Glutamatergic neuron (in vitro differentiated cells): ENCODE data around the gene ALDH8A1. TPM values are rescaled to one million over a fixed set of nuclear protein-coding genes. Genes with fewer than 3 reads are reported as not detected.
A peak's percentile ranks its signal among the peaks of the same experiment; 100 is the strongest.

Experiments used
- DNase-seq: peaks from one replicate; pipeline ENCODE4 v3.0.0; 2022
- H3K27ac Mint-ChIP-seq: one replicate; pipeline ENCODE4 v1.8.0; 2020; ENCODE audit warnings: mild to moderate bottlenecking, mixed read lengths, inconsistent platforms; ENCODE audit not compliant: unreplicated experiment
- H3K27me3 Mint-ChIP-seq: one replicate; pipeline ENCODE4 v1.8.0; 2020; ENCODE audit warnings: mild to moderate bottlenecking, moderate library complexity, mixed read lengths, inconsistent platforms; ENCODE audit not compliant: unreplicated experiment
- H3K36me3 Mint-ChIP-seq: one replicate; pipeline ENCODE4 v1.8.0; 2020; ENCODE audit warnings: mild to moderate bottlenecking, mixed read lengths, inconsistent platforms; ENCODE audit not compliant: unreplicated experiment
- H3K4me1 Mint-ChIP-seq: one replicate; pipeline ENCODE4 v1.8.0; 2020; ENCODE audit warnings: mild to moderate bottlenecking, low read depth, mixed read lengths, inconsistent platforms; ENCODE audit not compliant: unreplicated experiment
- H3K4me3 Mint-ChIP-seq: one replicate; pipeline ENCODE4 v1.8.0; 2020; ENCODE audit warnings: mild to moderate bottlenecking, mixed read lengths, inconsistent platforms; ENCODE audit not compliant: unreplicated experiment
- H3K9me3 Mint-ChIP-seq: one replicate; pipeline ENCODE4 v1.8.0; 2020; ENCODE audit warnings: mild to moderate bottlenecking, moderate library complexity, mixed read lengths, inconsistent platforms; ENCODE audit not compliant: unreplicated experiment
- total RNA-seq: library from RNA; stranded (reverse); fragmentation: NEBNext Ultra II Directional; extraction: Animal tissue kit (Norgen Biotek cat#: 25700); gene quantifications from one replicate; pipeline ENCODE4 v1.2.1, GENCODE V29; 2021; ENCODE audit not compliant: unreplicated experiment
- TF ChIP-seq, protein P1 (sequence below): fragments of 200-600 bp; sonication (generic); IDR thresholded peaks from one replicate; pipeline ENCODE4 v1.5.0; 2021; ENCODE audit not compliant: partially characterized antibody, unreplicated experiment

Gene ALDH8A1
- total RNA-seq, 1 donor from 2014 or later = 1.8 TPM

DNA sequence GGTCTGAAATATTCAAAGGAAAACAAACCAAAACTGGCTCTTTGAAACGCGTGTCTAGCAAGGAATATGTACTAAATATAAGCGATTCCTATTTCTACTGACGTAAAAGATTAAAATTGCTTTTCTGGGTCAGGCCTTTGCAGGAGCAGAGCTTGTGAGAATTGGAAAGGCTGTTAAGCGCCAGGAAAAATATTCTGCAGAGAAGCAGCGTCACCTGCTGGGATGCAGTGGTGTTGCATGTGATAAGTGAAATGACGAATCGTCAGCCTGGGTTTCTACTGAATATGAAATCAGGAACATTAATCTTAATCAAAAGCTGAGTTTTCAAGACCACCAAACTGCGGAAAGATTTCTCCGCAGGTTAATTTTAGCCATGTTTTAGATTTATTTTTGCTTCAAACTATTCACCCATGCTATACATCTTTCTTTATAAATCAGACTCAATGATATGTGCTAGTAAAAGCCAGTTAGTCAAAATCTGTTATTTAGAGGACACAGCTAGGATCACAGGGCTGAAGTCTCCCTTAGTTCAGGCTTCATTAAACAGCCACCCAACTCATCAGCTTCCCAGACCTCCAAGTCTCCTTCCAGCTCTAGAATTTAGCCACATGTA lies 67.4 kb downstream of the ALDH8A1 start:
- Mint-ChIP-seq H3K9me3 (no peaks in the 10 kb centered on the region), H3K4me1 (no peaks in the 10 kb centered on the region), H3K4me3 (no peak overlapping the region), H3K27ac (no peak overlapping the region), H3K27me3 (peaks cover 4% of the 10 kb centered on the region), H3K36me3 (no peaks in the 10 kb centered on the region)
- TF ChIP-seq, protein P1, sequence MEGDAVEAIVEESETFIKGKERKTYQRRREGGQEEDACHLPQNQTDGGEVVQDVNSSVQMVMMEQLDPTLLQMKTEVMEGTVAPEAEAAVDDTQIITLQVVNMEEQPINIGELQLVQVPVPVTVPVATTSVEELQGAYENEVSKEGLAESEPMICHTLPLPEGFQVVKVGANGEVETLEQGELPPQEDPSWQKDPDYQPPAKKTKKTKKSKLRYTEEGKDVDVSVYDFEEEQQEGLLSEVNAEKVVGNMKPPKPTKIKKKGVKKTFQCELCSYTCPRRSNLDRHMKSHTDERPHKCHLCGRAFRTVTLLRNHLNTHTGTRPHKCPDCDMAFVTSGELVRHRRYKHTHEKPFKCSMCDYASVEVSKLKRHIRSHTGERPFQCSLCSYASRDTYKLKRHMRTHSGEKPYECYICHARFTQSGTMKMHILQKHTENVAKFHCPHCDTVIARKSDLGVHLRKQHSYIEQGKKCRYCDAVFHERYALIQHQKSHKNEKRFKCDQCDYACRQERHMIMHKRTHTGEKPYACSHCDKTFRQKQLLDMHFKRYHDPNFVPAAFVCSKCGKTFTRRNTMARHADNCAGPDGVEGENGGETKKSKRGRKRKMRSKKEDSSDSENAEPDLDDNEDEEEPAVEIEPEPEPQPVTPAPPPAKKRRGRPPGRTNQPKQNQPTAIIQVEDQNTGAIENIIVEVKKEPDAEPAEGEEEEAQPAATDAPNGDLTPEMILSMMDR = peak; percentile 82
- peak; percentile 69 for DNase-seq

DNA sequence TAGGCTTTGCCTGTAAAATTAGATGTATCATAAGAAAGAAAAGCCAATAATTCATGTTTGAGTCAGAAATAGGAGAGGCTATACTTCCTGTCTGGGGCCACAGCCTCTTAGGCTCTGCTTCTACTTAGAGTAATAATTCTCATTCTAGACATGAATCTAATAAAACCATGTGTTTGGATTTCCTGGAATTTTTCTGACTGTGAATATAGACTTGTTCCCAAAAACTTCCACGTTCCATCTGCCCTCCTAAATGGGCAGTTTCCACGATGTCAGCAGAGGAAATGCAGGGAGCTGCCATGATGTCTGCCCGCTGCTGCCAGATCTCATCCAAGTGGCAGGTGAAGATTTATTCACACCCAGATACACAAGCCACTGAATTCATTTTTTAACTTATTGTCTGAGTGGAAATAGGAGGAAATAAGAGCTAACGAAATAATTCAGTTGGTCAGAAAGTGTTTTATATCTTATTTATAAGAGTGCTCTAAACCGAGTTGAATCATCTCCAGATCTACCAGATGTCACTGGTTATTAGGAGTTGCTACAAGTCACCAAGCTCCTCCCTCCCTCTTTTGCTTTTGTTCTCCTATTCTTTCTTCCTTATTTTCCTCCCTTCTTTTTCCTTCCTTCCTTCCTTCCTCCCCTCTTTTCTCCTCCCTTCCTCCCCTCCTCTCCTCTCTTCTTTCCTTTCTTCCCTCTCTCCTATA lies 69.3 kb downstream of the ALDH8A1 start:
- H3K4me3 Mint-ChIP-seq = no peak overlapping the region
- H3K27me3 Mint-ChIP-seq = peaks cover 4% of the 10 kb centered on the region
- H3K27ac Mint-ChIP-seq = no peak overlapping the region
- TF ChIP-seq, protein P1 = no peak
- DNase-seq = no peak
- H3K9me3 Mint-ChIP-seq = peaks cover 4% of the 10 kb centered on the region
- H3K4me1 Mint-ChIP-seq = no peaks in the 10 kb centered on the region
- H3K36me3 Mint-ChIP-seq = peaks cover 2% of the 10 kb centered on the region

DNA sequence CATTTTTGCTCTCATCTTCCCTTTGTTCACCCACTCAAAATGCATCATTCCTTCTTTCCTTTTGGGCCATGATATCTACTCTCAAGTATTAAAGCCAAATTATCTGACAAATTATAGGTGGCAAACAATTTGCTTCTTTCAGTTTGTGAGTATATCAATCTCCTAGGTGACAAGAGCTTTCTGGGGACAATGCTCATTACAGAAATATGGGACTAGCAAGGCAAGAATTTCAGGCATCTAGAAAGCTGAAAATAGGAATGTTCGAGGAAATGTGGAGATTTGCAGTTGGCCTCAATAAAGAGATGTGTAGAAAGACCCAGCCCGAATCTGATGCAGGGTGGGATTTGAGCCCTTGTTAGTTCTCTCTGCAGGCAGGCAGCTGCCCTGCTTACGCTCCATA lies 71.8 kb downstream of the ALDH8A1 start:
- DNase-seq = no peak
- TF ChIP-seq, protein P1 = no peak
- Mint-ChIP-seq H3K4me3 (no peak overlapping the region), H3K9me3 (peaks cover 6% of the 10 kb centered on the region), H3K4me1 (no peaks in the 10 kb centered on the region), H3K27ac (no peak overlapping the region), H3K27me3 (peaks cover 3% of the 10 kb centered on the region), H3K36me3 (peaks cover 9% of the 10 kb centered on the region)

DNA sequence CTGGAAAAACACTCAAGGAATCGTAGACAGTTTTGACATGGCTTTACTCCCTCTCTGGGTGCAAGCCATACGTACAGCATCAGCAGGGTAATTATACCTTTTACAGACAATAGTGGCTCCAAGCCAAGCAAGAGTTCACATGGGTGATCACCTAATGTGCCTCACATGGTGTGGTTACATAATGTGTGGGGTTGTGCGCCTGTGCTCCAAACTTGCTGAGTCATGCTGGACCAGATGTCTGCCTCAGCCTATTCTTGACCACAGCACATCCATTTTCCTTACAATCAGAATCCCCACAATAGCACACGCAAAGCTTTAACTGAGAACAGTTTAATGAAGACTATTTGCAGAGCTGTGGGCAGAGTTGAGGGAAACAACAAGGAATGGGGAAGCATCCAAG lies 74.5 kb downstream of the ALDH8A1 start:
- Mint-ChIP-seq H3K36me3 (peaks cover 9% of the 10 kb centered on the region), H3K27ac (no peak overlapping the region), H3K27me3 (peaks cover 2% of the 10 kb centered on the region), H3K9me3 (peaks cover 6% of the 10 kb centered on the region), H3K4me3 (no peak overlapping the region), H3K4me1 (no peaks in the 10 kb centered on the region)
- TF ChIP-seq, protein P1 = no peak
- DNase-seq = no peak

DNA sequence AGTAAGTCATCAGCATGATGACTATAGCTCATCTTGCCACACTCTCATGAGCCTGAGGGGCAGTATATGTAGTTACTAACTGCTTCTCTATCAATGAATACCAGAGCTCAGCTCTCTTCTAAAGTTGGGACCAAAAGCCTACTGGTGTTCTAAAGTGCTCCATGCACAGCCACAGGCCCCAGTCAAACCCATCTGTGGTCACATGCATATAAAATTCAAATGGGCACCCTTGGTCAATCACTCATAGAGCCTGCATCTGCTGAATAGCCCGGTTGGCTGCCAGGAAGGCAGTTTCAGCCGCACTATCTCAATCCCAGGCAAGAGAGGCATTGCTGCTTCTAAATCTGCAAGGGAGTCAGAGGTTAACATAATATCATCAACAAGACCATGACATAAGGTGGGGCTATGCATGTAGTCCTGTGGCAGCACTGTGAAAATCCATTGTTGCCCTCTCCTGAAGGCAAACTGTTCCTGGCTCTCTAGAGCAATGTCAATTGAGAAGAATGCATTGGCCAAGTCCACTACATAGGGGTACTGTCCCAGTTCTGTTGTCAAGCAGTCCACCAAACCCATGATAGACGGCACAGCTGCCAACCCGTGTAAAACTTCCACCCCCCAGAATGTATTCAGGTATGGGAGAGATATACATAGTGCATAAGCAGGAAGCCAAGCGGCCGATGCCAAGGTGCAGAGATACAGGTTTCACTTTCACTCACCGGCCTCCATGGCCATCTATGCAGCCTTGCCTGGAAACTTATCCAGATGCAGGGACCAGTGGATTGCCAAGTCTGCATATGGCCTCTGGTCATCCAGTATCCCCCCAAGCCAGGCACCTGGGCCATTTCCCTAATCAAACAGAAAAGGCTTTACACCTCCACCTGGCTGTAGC lies 76.2 kb downstream of the ALDH8A1 start:
- no peak for DNase-seq
- TF ChIP-seq, protein P1 = no peak
- peaks cover 6% of the 10 kb centered on the region for H3K9me3 Mint-ChIP-seq
- no peak overlapping the region for H3K27ac Mint-ChIP-seq
- H3K4me1 Mint-ChIP-seq = no peaks in the 10 kb centered on the region
- no peak overlapping the region for H3K4me3 Mint-ChIP-seq
- H3K27me3 Mint-ChIP-seq = peaks cover 2% of the 10 kb centered on the region
- peaks cover 9% of the 10 kb centered on the region for H3K36me3 Mint-ChIP-seq
